CD4-positive, alpha-beta T cell (primary cell): ENCODE results near the gene ABHD17C. TPM values are rescaled to one million over a fixed set of nuclear protein-coding genes. Genes with fewer than 3 reads are reported as not detected.

Source experiments
- ATAC-seq: fragments of 200-7000 bp; cut with Tn5 transposase; one replicate; pipeline ENCODE4 v1.10.0; 2022; ENCODE audit warnings: mild to moderate bottlenecking; ENCODE audit not compliant: poor library complexity
- CTCF ChIA-PET: fragments of 350-600 bp; sonication (Branson Sonifier 250); formaldehyde crosslinking; loops from one replicate; lab custom pipeline; 2021; ENCODE audit warnings: antibody characterized with exemption, inconsistent platforms; lab: Charles Lee
- POLR2A ChIA-PET: fragments of 350-600 bp; sonication (Branson Sonifier 250); formaldehyde crosslinking; loops from one replicate; lab custom pipeline; 2021; ENCODE audit warnings: antibody characterized with exemption, inconsistent platforms; lab: Charles Lee
- DNase-seq, 14 experiments: peaks; one replicate each; pipeline ENCODE4 v3.0.0-alpha.2; 2013 to 2020; ENCODE audit warnings: mixed read lengths in 2 of 14
- H3K27ac ChIP-seq, 2 donors: one replicate each; pipeline versions ENCODE4 v1.5.1 to v1.7.0; 2013; ENCODE audit warnings: low read length in 2 of 2, low read depth in 1 of 2, mild to moderate bottlenecking in 1 of 2
- H3K27me3 ChIP-seq, 2 experiments: 1 replicate in 1 of 2; 2 replicates in 1 of 2; pipeline versions ENCODE4 v1.6.1 to v1.7.0; 2013; ENCODE audit warnings: low read length in 2 of 2, control low read depth in 1 of 2, mild to moderate bottlenecking in 1 of 2, moderate library complexity in 1 of 2; ENCODE audit not compliant: insufficient read depth in 2 of 2, control insufficient read depth in 1 of 2
- H3K36me3 ChIP-seq: one replicate; pipeline ENCODE4 v1.6.1; 2013; ENCODE audit warnings: low read length, control low read depth; ENCODE audit not compliant: insufficient read depth
- H3K4me1 ChIP-seq: one replicate; pipeline ENCODE4 v1.6.1; 2013; ENCODE audit warnings: low read length, control low read depth; ENCODE audit not compliant: insufficient read depth
- H3K4me3 ChIP-seq: one replicate; pipeline ENCODE4 v1.5.1; 2013; ENCODE audit warnings: mild to moderate bottlenecking, low read length, moderate library complexity
- H3K9me3 ChIP-seq, 2 experiments: 1 replicate in 1 of 2; 2 replicates in 1 of 2; pipeline versions ENCODE4 v1.6.1 to v1.7.0; 2013; ENCODE audit warnings: low read length in 2 of 2, mild to moderate bottlenecking in 2 of 2, control low read depth in 1 of 2, moderate library complexity in 1 of 2; ENCODE audit not compliant: control insufficient read depth in 1 of 2, insufficient read depth in 1 of 2
- H3K27ac Mint-ChIP-seq: one replicate; pipeline ENCODE4 v1.8.0; 2020; ENCODE audit warnings: mixed read lengths
- H3K27me3 Mint-ChIP-seq: one replicate; pipeline ENCODE4 v1.8.0; 2021; ENCODE audit warnings: mixed read lengths
- H3K36me3 Mint-ChIP-seq: one replicate; pipeline ENCODE4 v1.8.0; 2021; ENCODE audit warnings: low read depth, mixed read lengths
- H3K4me1 Mint-ChIP-seq: one replicate; pipeline ENCODE4 v1.8.0; 2021; ENCODE audit warnings: low read depth, mixed read lengths
- H3K4me3 Mint-ChIP-seq: one replicate; pipeline ENCODE4 v1.8.0; 2020; ENCODE audit warnings: mild to moderate bottlenecking, mixed read lengths
- H3K9me3 Mint-ChIP-seq: one replicate; pipeline ENCODE4 v1.8.0; 2020; ENCODE audit warnings: mixed read lengths
- CTCF ChIP-seq: fragments of 200-600 bp; IDR thresholded peaks from one replicate; pipeline ENCODE4 v1.8.0; 2022; ENCODE audit warnings: antibody characterized with exemption, mild to moderate bottlenecking
- intact Hi-C, 2 experiments: fragments of 100-400 bp; cut with DNase I in 1 of 2; cut with micrococcal nuclease in 1 of 2; formaldehyde crosslinking; loops; one replicate each; pipeline versions ENCODE4 v1.15.1 to v1.9.0; 2023 to 2025; cut with DNase I, micrococcal nuclease
- total RNA-seq, 174 experiments: library from RNA in 2 of 174; stranded (reverse) in 2 of 174; gene quantifications; one replicate each; pipeline ENCODE4 v1.2.3 and lab custom pipeline; 2021 to 2026

The ABHD17C gene
- total RNA-seq, 2 experiments from 2014 or later, result 0.33 to 0.59 TPM

GRCh38 chr15:80788536-80788935, 93.4 kb downstream of the ABHD17C start:
- TF ChIP-seq CTCF, result no peak
- POLR2A ChIA-PET, result interaction anchor here (0.6 kb wide), 1 partner anchor 93 kb away, joined by 3 read pairs; no protein-coding TSS in a partner anchor
- H3K27me3 Mint-ChIP-seq, result peaks cover 34% of the 10 kb centered on the region

GRCh38 chr15:80789296-80789695, 94.2 kb downstream of the ABHD17C start:
- Mint-ChIP-seq H3K27ac (no peak overlapping the region), H3K4me1 (no peaks in the 10 kb centered on the region), H3K27me3 (peaks cover 34% of the 10 kb centered on the region), H3K4me3 (no peak overlapping the region), H3K9me3 (no peaks in the 10 kb centered on the region), H3K36me3 (no peaks in the 10 kb centered on the region)
- ATAC-seq, result no peak
- Histone ChIP-seq H3K27ac (no peak overlapping the region), H3K4me1 (no peaks in the 10 kb centered on the region), H3K9me3 (no peaks in the 10 kb centered on the region), H3K4me3 (no peak overlapping the region), H3K36me3 (no peaks in the 10 kb centered on the region), H3K27me3 (peaks cover 0 to 6% of the 10 kb centered on the region in 2 experiments)
- DNase-seq, result no peak
- POLR2A ChIA-PET, result no interaction called here
- intact Hi-C loops, result no loop called here
- TF ChIP-seq CTCF, result no peak
- CTCF ChIA-PET, result interaction anchor here (1.6 kb wide), 1 partner anchor 10 kb away, joined by 4 read pairs; no protein-coding TSS in a partner anchor

More at GRCh38 chr15:80788536-80788935, 93.4 kb downstream of the ABHD17C start:
- Mint-ChIP-seq H3K4me3 (no peak overlapping the region), H3K36me3 (no peaks in the 10 kb centered on the region), H3K4me1 (peaks cover 2% of the 10 kb centered on the region), H3K9me3 (no peaks in the 10 kb centered on the region), H3K27ac (no peak overlapping the region)
- H3K4me1 ChIP-seq, result peaks cover 3% of the 10 kb centered on the region
- DNase-seq (no peak), ATAC-seq (no peak)
- CTCF ChIA-PET, result no interaction called here
- intact Hi-C loops, result no loop called here
- no peaks in the 10 kb centered on the region for H3K9me3 ChIP-seq
- H3K4me3 ChIP-seq, result no peak overlapping the region
- no peaks in the 10 kb centered on the region for H3K36me3 ChIP-seq
- H3K27ac ChIP-seq, result no peak overlapping the region
- no peaks in the 10 kb centered on the region for H3K27me3 ChIP-seq

GRCh38 chr15:80789796-80790195, 94.7 kb downstream of the ABHD17C start:
- H3K27me3 Mint-ChIP-seq, result peaks cover 29% of the 10 kb centered on the region
- intact Hi-C loops, result no loop called here

More at GRCh38 chr15:80789796-80790195, 94.7 kb downstream of the ABHD17C start:
- no peak overlapping the region for H3K27ac ChIP-seq
- ATAC-seq, result no peak
- no peaks in the 10 kb centered on the region for H3K36me3 ChIP-seq
- CTCF ChIA-PET, result interaction anchor here (1.6 kb wide), 1 partner anchor 9 kb away, joined by 4 read pairs; no protein-coding TSS in a partner anchor
- H3K4me1 ChIP-seq, result no peaks in the 10 kb centered on the region
- no peak for DNase-seq
- H3K4me1 Mint-ChIP-seq, result no peaks in the 10 kb centered on the region
- TF ChIP-seq CTCF, result no peak
- no peak overlapping the region for H3K27ac Mint-ChIP-seq
- H3K9me3 Mint-ChIP-seq, result no peaks in the 10 kb centered on the region
- H3K36me3 Mint-ChIP-seq, result no peaks in the 10 kb centered on the region
- POLR2A ChIA-PET, result no interaction called here
- H3K9me3 ChIP-seq, result no peaks in the 10 kb centered on the region
- H3K27me3 ChIP-seq, result peaks cover 0 to 6% of the 10 kb centered on the region in 2 experiments
- no peak overlapping the region for H3K4me3 ChIP-seq
- H3K4me3 Mint-ChIP-seq, result no peak overlapping the region
